H1 (cell line): ENCODE data around the gene UBE4A. TPM values are rescaled to one million over a fixed set of nuclear protein-coding genes. Genes with fewer than 3 reads are reported as not detected.

Source experiments
- CTCF ChIA-PET: fragments of 300-600 bp; sonication (Branson Sonifier 250); formaldehyde crosslinking; loops from one replicate; lab custom pipeline; 2021; ENCODE audit not compliant: partially characterized antibody; lab: Charles Lee
- POLR2A ChIA-PET: fragments of 300-600 bp; sonication (Branson Sonifier 250); formaldehyde crosslinking; loops from one replicate; lab custom pipeline; 2021; ENCODE audit warnings: inconsistent platforms; ENCODE audit not compliant: partially characterized antibody; lab: Charles Lee
- DNase-seq, 2 experiments: peaks; one replicate each; pipeline versions ENCODE4 v3.0.0 to v3.0.0-alpha.2; 2010 to 2022; ENCODE audit warnings: low spot score in 2 of 2, low read depth in 1 of 2, mixed read lengths in 1 of 2
- FAIRE-seq: peaks from 2 replicates; lab custom pipeline; 2011; peaks lifted over from hg19 to GRCh38; lab: Jason Lieb, UNC
- H2AFZ ChIP-seq: 2 replicates; pipeline ENCODE4 v1.8.1; 2012; ENCODE audit warnings: low read length, inconsistent platforms
- H2AK5ac ChIP-seq: 2 replicates; pipeline ENCODE4 v1.6.1; 2013; ENCODE audit warnings: low read depth, low read length
- H2BK120ac ChIP-seq: replicated peaks from 2 replicates; pipeline ENCODE3; 2013; ENCODE audit warnings: low read depth, low read length, inconsistent platforms
- H2BK12ac ChIP-seq: 2 replicates; pipeline ENCODE4 v1.6.1; 2013; ENCODE audit warnings: low read depth, low read length
- H2BK15ac ChIP-seq: 2 replicates; pipeline ENCODE4 v1.6.1; 2013; ENCODE audit warnings: low read length
- H2BK20ac ChIP-seq: 2 replicates; pipeline ENCODE4 v1.6.1; 2013; ENCODE audit warnings: low read length
- H2BK5ac ChIP-seq: 2 replicates; pipeline ENCODE4 v1.6.1; 2013; ENCODE audit warnings: low read depth, low read length
- H3K14ac ChIP-seq: 2 replicates; pipeline ENCODE4 v1.6.1; 2013; ENCODE audit warnings: inconsistent platforms; ENCODE audit not compliant: insufficient read length
- H3K18ac ChIP-seq: 2 replicates; pipeline ENCODE4 v1.6.1; 2013; ENCODE audit warnings: low read length; ENCODE audit errors: extremely low read depth
- H3K23ac ChIP-seq: 2 replicates; pipeline ENCODE4 v1.6.1; 2013; ENCODE audit warnings: inconsistent platforms; ENCODE audit not compliant: insufficient read length
- H3K23me2 ChIP-seq: 2 replicates; pipeline ENCODE4 v1.6.1; 2013; ENCODE audit warnings: low read depth, low read length
- H3K27ac ChIP-seq: 2 replicates; pipeline ENCODE4 v1.6.1; 2011; ENCODE audit warnings: low read depth, low read length, inconsistent platforms
- H3K27me3 ChIP-seq, 4 experiments: replicated peaks in 1 of 4; 1 replicate in 1 of 4; 2 replicates in 3 of 4; pipeline versions ENCODE4 v1.6.1 to v1.8.1; 2011 to 2013; ENCODE audit warnings: low read length in 3 of 4, mild to moderate bottlenecking in 3 of 4, inconsistent platforms in 2 of 4, mixed read lengths in 2 of 4, moderate library complexity in 1 of 4; ENCODE audit not compliant: control insufficient read depth in 3 of 4, insufficient read depth in 3 of 4; ENCODE audit errors: extremely low read depth in 1 of 4
- H3K36me3 ChIP-seq, 4 experiments: 2 replicates each; pipeline versions ENCODE4 v1.6.1 to v1.8.1; 2011 to 2013; ENCODE audit warnings: mild to moderate bottlenecking in 4 of 4, low read length in 3 of 4, moderate library complexity in 2 of 4, control low read depth in 1 of 4, inconsistent platforms in 1 of 4; ENCODE audit not compliant: insufficient read depth in 4 of 4, control insufficient read depth in 2 of 4
- H3K4ac ChIP-seq: replicated peaks from 2 replicates; pipeline ENCODE3; 2013; ENCODE audit warnings: low read length, low read depth, mixed read lengths, inconsistent platforms; ENCODE audit not compliant: insufficient read length
- H3K4me1 ChIP-seq, 4 experiments: replicated peaks in 1 of 4; 1 replicate in 1 of 4; 2 replicates in 3 of 4; pipeline versions ENCODE4 v1.6.1 to v1.8.1; 2011 to 2013; ENCODE audit warnings: low read length in 3 of 4, inconsistent platforms in 2 of 4, mixed read lengths in 1 of 4; ENCODE audit not compliant: insufficient read depth in 4 of 4, control insufficient read depth in 3 of 4
- H3K4me2 ChIP-seq, 2 experiments: 2 replicates each; pipeline versions ENCODE4 v1.6.1 to v1.8.1; 2011 to 2013; ENCODE audit warnings: low read depth in 2 of 2, low read length in 2 of 2, control low read depth in 1 of 2, inconsistent platforms in 1 of 2, mild to moderate bottlenecking in 1 of 2; ENCODE audit not compliant: insufficient read depth in 1 of 2
- H3K4me3 ChIP-seq, 4 experiments: fragments of 200-600, 300-600 bp in 1 of 4; sonication (generic), shearing (Covaris generic), sonication (Bioruptor Twin) in 1 of 4; 2 replicates each; pipeline versions ENCODE4 v1.5.1 to v1.8.1; 2011 to 2016; ENCODE audit warnings: low read length in 4 of 4, low read depth in 3 of 4, control low read depth in 2 of 4, inconsistent platforms in 2 of 4, mild to moderate bottlenecking in 2 of 4, mixed read lengths in 1 of 4, moderate library complexity in 1 of 4; ENCODE audit not compliant: insufficient read depth in 2 of 4; ENCODE audit errors: extremely low read depth in 1 of 4
- H3K56ac ChIP-seq: replicated peaks from 2 replicates; pipeline ENCODE3; 2013; ENCODE audit warnings: low read depth, mild to moderate bottlenecking, mixed read lengths, low read length, inconsistent platforms; ENCODE audit not compliant: insufficient read length
- H3K79me1 ChIP-seq: 2 replicates; pipeline ENCODE4 v1.6.1; 2013; ENCODE audit warnings: low read depth, low read length, control low read depth
- H3K79me2 ChIP-seq, 2 experiments: 2 replicates each; pipeline versions ENCODE4 v1.6.1 to v1.8.1; 2012 to 2013; ENCODE audit warnings: low read length in 2 of 2, mild to moderate bottlenecking in 2 of 2, inconsistent platforms in 1 of 2; ENCODE audit not compliant: insufficient read depth in 2 of 2, control insufficient read depth in 1 of 2
- H3K9ac ChIP-seq, 4 experiments: replicated peaks in 1 of 4; 1 replicate in 1 of 4; 2 replicates in 3 of 4; pipeline versions ENCODE4 v1.6.1 to v1.8.1; 2011 to 2013; ENCODE audit warnings: low read depth in 3 of 4, low read length in 3 of 4, control low read depth in 2 of 4, mild to moderate bottlenecking in 2 of 4, moderate library complexity in 2 of 4, inconsistent platforms in 1 of 4; ENCODE audit errors: extremely low read depth in 1 of 4
- H3K9me3 ChIP-seq, 2 experiments: 2 replicates each; pipeline versions ENCODE4 v1.6.1 to v1.8.1; 2012 to 2013; ENCODE audit warnings: mild to moderate bottlenecking in 2 of 2, moderate library complexity in 2 of 2, control low read depth in 1 of 2, inconsistent platforms in 1 of 2, low read depth in 1 of 2, low read length in 1 of 2, mixed read lengths in 1 of 2; ENCODE audit not compliant: insufficient read depth in 2 of 2
- H4K20me1 ChIP-seq, 2 experiments: replicated peaks in 1 of 2; 2 replicates each; pipeline versions ENCODE3 to v1.8.1; 2011 to 2013; ENCODE audit warnings: inconsistent platforms in 2 of 2, low read length in 2 of 2, mild to moderate bottlenecking in 1 of 2; ENCODE audit not compliant: insufficient read depth in 2 of 2, control insufficient read depth in 1 of 2
- H4K5ac ChIP-seq: 2 replicates; pipeline ENCODE4 v1.6.1; 2013; ENCODE audit warnings: low read length, low read depth, mixed read lengths, inconsistent platforms; ENCODE audit not compliant: insufficient read length
- H4K8ac ChIP-seq: 2 replicates; pipeline ENCODE4 v1.8.0; 2013; ENCODE audit warnings: mild to moderate bottlenecking, moderate library complexity, low read length, inconsistent platforms; ENCODE audit not compliant: insufficient read depth; ENCODE audit errors: extremely low read depth
- H4K91ac ChIP-seq: replicated peaks from 2 replicates; pipeline ENCODE3; 2013; ENCODE audit warnings: low read length, mixed read lengths, inconsistent platforms; ENCODE audit not compliant: insufficient read length
- RFX5 ChIP-seq: IDR thresholded peaks from 2 replicates; pipeline ENCODE4 v1.6.1; 2011; ENCODE audit warnings: low read depth, low read length, improper control_type of control experiment, borderline replicate concordance
- SAP30 ChIP-seq: fragments of 300-600 bp; sonication (generic); IDR thresholded peaks from 2 replicates; pipeline ENCODE4 v1.7.1; 2012; ENCODE audit warnings: low read length, moderate library complexity, mild to moderate bottlenecking, inconsistent platforms; ENCODE audit not compliant: insufficient read depth, insufficient replicate concordance
- polyA plus RNA-seq, 7 experiments: library from polyadenylated mRNA; depleted of rRNA in 3 of 7; stranded (reverse) in 5 of 7; unstranded in 2 of 7; fragments of >200 nt in 5 of 7; fragments of 200-250 nt in 2 of 7; gene quantifications; 1 replicate in 5 of 7; 2 replicates in 1 of 7; 4 replicates in 1 of 7; pipeline versions ENCODE4 v1.2.1 to v1.2.3, GENCODE V29; 2011 to 2013; ENCODE audit warnings: missing spikeins in 2 of 7, mixed read lengths in 2 of 7
- total RNA-seq: library from RNA; stranded (reverse); fragmentation: NEBNext Ultra II Directional; extraction: Animal tissue kit (Norgen Biotek cat#: 25700); gene quantifications from 2 replicates; pipeline ENCODE4 v1.2.1, GENCODE V29; 2021

Gene UBE4A
- total and polyA plus RNA-seq, 2 of the 8 experiments (the other 6 are each of a cell fraction or from before 2014, with no cell fraction given), result 11.3 to 34.5 TPM

DNA sequence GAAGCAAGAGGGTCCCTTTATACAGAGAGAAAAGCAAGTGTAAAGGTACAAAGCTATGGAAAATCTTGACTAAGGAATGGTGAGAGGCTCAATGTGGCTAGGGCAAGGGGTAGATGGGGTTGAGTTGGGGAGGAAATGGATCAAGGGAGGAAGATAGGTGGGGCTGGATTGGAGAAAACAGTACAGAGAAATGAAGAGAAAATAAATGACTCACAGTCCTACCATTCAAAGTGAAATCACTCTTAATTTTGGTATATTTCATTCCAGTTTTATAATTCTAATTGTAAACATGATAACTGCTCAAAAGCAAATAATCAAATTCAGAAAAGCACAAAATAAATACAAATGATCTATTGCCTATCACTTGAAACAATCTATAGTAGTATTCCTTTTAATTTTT is 16.6 kb downstream of the UBE4A start:
- no peak for FAIRE-seq
- Histone ChIP-seq H2AFZ (no peak overlapping the region), H3K18ac (no peak overlapping the region), H2BK15ac (no peak overlapping the region), H3K79me2 (no peaks in the 10 kb centered on the region), H3K14ac (no peak overlapping the region), H3K23me2 (no peaks in the 10 kb centered on the region), H3K4me2 (no peak overlapping the region), H3K27me3 (no peaks in the 10 kb centered on the region), H2BK5ac (no peak overlapping the region), H3K4ac (no peak overlapping the region), H4K20me1 (peaks cover 0 to 2% of the 10 kb centered on the region in 2 experiments), H3K9me3 (no peaks in the 10 kb centered on the region), H2BK120ac (no peak overlapping the region), H3K27ac (no peak overlapping the region), H3K9ac (no peak overlapping the region), H3K56ac (no peak overlapping the region), H3K36me3 (peaks cover 8 to 52% (median 34%) of the 10 kb centered on the region in 4 experiments), H4K8ac (no peak overlapping the region), H3K79me1 (no peaks in the 10 kb centered on the region), H3K4me1 (no peaks in the 10 kb centered on the region), H2AK5ac (no peak overlapping the region), H3K23ac (no peak overlapping the region), H2BK20ac (no peak overlapping the region), H3K4me3 (no peak overlapping the region), H4K5ac (no peak overlapping the region), H2BK12ac (no peak overlapping the region), H4K91ac (no peak overlapping the region)
- POLR2A ChIA-PET, result interaction anchor here (1.1 to 1.8 kb wide), 2 partner anchors 13 to 152 kb away, joined by 3 read pairs; no protein-coding TSS in a partner anchor
- no peak for TF ChIP-seq RFX5
- no peak for TF ChIP-seq SAP30
- CTCF ChIA-PET, result interaction anchor here (0.8 to 1.7 kb wide), 2 partner anchors 8 to 81 kb away, joined by 4 to 5 read pairs; no protein-coding TSS in a partner anchor
- DNase-seq, result no peak
